ENCODE measurements around the gene SELENON. TPM values are rescaled to one million over a fixed set of nuclear protein-coding genes. Genes with fewer than 3 reads are reported as not detected.

Gene SELENON
- total RNA-seq, 1 donor from 2014 or later = 83.4 TPM

DNA sequence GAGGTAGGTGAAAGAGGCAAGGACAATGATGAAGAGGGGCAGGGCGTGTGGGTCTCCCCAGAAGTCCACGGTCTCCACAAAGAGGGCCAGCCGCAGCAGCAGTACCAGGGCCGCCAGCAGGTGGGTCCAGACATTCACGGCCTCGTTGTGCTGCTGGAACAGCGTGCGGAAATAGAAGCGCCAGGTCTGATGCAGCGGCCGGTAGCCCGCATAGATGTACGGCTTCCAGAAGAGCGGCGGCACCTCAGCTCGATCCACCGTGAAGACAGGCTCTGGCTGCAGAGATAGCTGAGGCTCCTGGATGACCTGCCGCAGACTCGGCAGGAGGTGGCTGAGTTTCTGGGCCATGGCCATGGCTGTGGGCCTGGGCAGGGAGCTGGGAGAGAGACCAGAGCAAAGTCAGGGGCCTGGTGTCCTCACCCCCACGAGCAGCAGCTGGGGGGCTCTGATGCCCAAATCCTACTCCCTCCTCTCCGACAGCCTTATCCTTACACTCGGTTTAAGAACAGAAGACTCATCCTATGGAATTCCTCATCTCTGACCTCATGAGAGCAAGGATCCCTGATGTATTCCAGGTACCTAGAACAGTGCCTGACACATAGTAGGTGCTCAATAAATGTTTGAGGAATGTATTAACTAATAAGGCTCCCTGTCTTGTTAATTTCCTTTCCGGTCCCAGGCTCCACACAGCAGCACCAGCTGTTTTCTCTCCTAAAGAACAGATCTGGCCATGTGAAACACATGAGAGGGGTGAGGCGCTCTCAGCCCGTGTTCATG, 63.7 kb downstream of the SELENON start:
- H3K4me3 ChIP-seq = no peak overlapping the region
- no peak for DNase-seq
- peaks cover 11% of the 10 kb centered on the region for H3K36me3 ChIP-seq
- no peak overlapping the region for H3K27ac ChIP-seq
- TF ChIP-seq CTCF (IDR thresholded peaks at IDR 0.05) = no peak
- H3K9me3 ChIP-seq = no peaks in the 10 kb centered on the region
- no peaks in the 10 kb centered on the region for H3K27me3 ChIP-seq (ENCODE audit: low read depth)
- peaks cover 21% of the 10 kb centered on the region for H3K4me1 ChIP-seq
- no peak for ATAC-seq
- intact Hi-C loops (cut with DNase I) = no loop called here

- peaks cover 16% of the 10 kb centered on the region for H3K4me1 ChIP-seq
- H3K27me3 ChIP-seq (ENCODE audit: low read depth) = no peaks in the 10 kb centered on the region
- peaks cover 11% of the 10 kb centered on the region for H3K36me3 ChIP-seq
- intact Hi-C loops (cut with DNase I) = no loop called here
- ATAC-seq (no peak), DNase-seq (no peak)
- TF ChIP-seq CTCF (IDR thresholded peaks at IDR 0.05) = no peak
- H3K4me3 ChIP-seq = no peak overlapping the region
- H3K27ac ChIP-seq = no peak overlapping the region
- H3K9me3 ChIP-seq = no peaks in the 10 kb centered on the region
Observed at GRCh38 chr1:25864434-25864833, 64.4 kb downstream of the SELENON start.

DNA sequence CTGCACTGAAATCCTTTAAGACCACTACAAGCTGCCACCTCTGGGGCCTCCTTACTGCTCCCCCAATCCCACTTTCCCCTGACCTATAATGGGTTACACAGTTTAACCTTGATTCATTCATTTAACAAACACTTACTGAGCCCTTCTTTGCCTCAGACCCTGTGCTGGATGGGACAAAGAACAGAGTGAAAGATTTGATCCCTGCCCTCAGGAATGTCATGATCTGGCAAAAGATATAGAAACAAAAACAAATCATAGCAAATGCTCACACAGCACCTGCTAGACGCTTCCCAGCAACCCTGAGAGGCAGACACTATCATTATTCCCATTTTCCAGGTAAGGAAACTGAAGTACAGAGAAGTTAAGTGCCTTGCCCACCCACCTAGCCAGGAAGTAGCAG, 66.3 kb downstream of the SELENON start:
- no peak for TF ChIP-seq CTCF (IDR thresholded peaks at IDR 0.05)
- Histone ChIP-seq H3K36me3 (peaks cover 11% of the 10 kb centered on the region), H3K4me1 (peaks cover 8% of the 10 kb centered on the region), H3K27ac (no peak overlapping the region), H3K27me3 (ENCODE audit: low read depth) (no peaks in the 10 kb centered on the region), H3K4me3 (no peak overlapping the region), H3K9me3 (no peaks in the 10 kb centered on the region)
- intact Hi-C loops (cut with DNase I) = no loop called here
- DNase-seq = no peak
- ATAC-seq = no peak

DNA sequence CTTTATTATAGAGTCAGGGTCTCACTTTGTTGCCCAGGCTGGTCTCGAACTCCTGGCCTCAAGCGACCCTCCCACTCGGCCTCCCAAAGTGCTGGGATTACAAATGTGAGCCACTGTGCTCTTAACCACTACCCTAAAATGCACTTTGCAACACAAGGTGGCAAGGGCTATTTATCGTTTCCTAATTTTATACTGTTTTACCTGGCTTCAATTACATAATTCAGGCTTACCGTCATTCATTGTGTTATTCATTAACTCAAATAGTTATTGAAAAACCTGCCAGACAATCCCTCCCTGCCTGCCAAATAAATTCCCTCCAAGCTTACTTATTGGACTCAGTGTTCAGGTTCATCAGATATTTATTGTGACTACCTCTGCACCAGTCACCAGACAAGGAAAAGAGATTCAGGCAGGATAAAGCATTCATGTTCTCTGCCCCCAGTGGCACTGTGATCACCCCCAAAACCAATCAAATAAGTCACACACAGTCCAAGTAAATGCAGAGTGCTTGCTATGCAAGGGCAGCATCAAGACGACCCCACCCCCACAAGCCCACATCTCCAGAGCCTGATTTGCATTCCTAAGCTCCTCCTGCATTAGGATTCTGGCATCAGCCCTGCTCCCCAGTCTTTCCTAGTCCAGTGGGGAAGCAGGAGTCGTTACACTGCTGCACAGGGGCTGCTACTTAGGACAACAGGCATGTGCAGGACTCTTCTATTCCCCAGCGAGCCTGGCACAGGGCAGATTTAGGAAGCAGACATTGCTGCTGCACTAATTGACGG, 67.4 kb downstream of the SELENON start:
- H3K27me3 ChIP-seq (ENCODE audit: low read depth) = no peaks in the 10 kb centered on the region
- ATAC-seq (peak; percentile 48 to 80), DNase-seq (no peak)
- H3K27ac ChIP-seq = peak overlapping the region; percentile 53
- intact Hi-C loops (cut with DNase I) = no loop called here
- TF ChIP-seq CTCF (IDR thresholded peaks at IDR 0.05) = no peak
- no peaks in the 10 kb centered on the region for H3K9me3 ChIP-seq
- peaks cover 17% of the 10 kb centered on the region for H3K4me1 ChIP-seq
- no peak overlapping the region for H3K4me3 ChIP-seq
- peaks cover 10% of the 10 kb centered on the region for H3K36me3 ChIP-seq

Other genes starting within 250 kb of the SELENON start
- 20.4 TPM for gene MAN1C1, start 183.4 kb upstream of the SELENON start, total RNA-seq
- 51.1 TPM for gene MTFR1L, start 19.8 kb downstream of the SELENON start, total RNA-seq
- gene AUNIP, start 59.3 kb downstream of the SELENON start, total RNA-seq = not detected
- gene PAQR7, start 75.5 kb downstream of the SELENON start, total RNA-seq = 9.3 TPM
- 56.6 TPM for gene STMN1, start 106.2 kb downstream of the SELENON start, total RNA-seq
- 19.4 TPM for gene PAFAH2, start 197.9 kb downstream of the SELENON start, total RNA-seq
- gene EXTL1, start 221.6 kb downstream of the SELENON start, total RNA-seq = 0.24 TPM
- gene SLC30A2, start 245.9 kb downstream of the SELENON start, total RNA-seq = not detected